HG03175 (cell line): ENCODE results near the gene TNFRSF12A.

Experiments used
- ATAC-seq: cut with Tn5 transposase; IDR thresholded peaks from one replicate; pipeline ENCODE4 v1.9.1; 2021; ENCODE audit warnings: mild to moderate bottlenecking, moderate library complexity; ENCODE audit not compliant: unreplicated experiment

The TNFRSF12A gene

GRCh38 chr16:3010510-3010909 is 9.7 kb upstream of the TNFRSF12A start:
- no peak for ATAC-seq

- ATAC-seq: no peak
Measured at GRCh38 chr16:3012246-3012645, 7.9 kb upstream of the TNFRSF12A start.

GRCh38 chr16:3012828-3013420 is 7.2 kb upstream of the TNFRSF12A start, which contains the start of gene CLDN9:
Gene CLDN9, plus strand, starts transcription at chr16:3012923. Its CDS starts 440 bp downstream, at chr16:3013363.
- no peak for ATAC-seq

GRCh38 chr16:3013491-3013951 is 6.6 kb upstream of the TNFRSF12A start:
- ATAC-seq: no peak

GRCh38 chr16:3013998-3014690 is 6.0 kb upstream of the TNFRSF12A start:
- no peak for ATAC-seq

- ATAC-seq: no peak
Measured at GRCh38 chr16:3014971-3015370, 5.2 kb upstream of the TNFRSF12A start.

- ATAC-seq: no peak
Measured at GRCh38 chr16:3015865-3016521, 4.2 kb upstream of the TNFRSF12A start.

- no peak for ATAC-seq
Measured at GRCh38 chr16:3017344-3017743, 2.8 kb upstream of the TNFRSF12A start.

- ATAC-seq: no peak
Measured at GRCh38 chr16:3017794-3018506, 2.2 kb upstream of the TNFRSF12A start, which contains the start of gene CLDN6. Gene CLDN6, minus strand, starts transcription at chr16:3018183. Its CDS starts 2,162 bp downstream, at chr16:3016021.

- no peak for ATAC-seq
Measured at GRCh38 chr16:3019594-3020246, 448 bp upstream of the TNFRSF12A start.

GRCh38 chr16:3020604-3021448 is 658 bp downstream of the TNFRSF12A start:
- no peak for ATAC-seq

- no peak for ATAC-seq
Measured at GRCh38 chr16:3021449-3022207, 1.5 kb downstream of the TNFRSF12A start.

GRCh38 chr16:3022208-3022683 is 2.1 kb downstream of the TNFRSF12A start:
- ATAC-seq: no peak

- ATAC-seq: no peak
Measured at GRCh38 chr16:3022684-3023414, 2.7 kb downstream of the TNFRSF12A start.

GRCh38 chr16:3023415-3023668 is 3.2 kb downstream of the TNFRSF12A start:
- no peak for ATAC-seq

- ATAC-seq: peak; percentile 80
Measured at GRCh38 chr16:3023669-3024478, 3.7 kb downstream of the TNFRSF12A start, which contains the start of the genes HCFC1R1 and THOC6. Gene HCFC1R1, minus strand, starts transcription at chr16:3023942. Its CDS starts 1 bp downstream, at chr16:3023941. Gene THOC6, plus strand, starts transcription at chr16:3024035. Its CDS starts 292 bp downstream, at chr16:3024327.
